Measurements from ENCODE around the gene CRADD. TPM values are rescaled to one million over a fixed set of nuclear protein-coding genes. Genes with fewer than 3 reads are reported as not detected.

CRADD gene
- total and polyA plus RNA-seq, 10 of the 15 experiments (the other 5 are each of a cell fraction or from before 2014, with no cell fraction given), result 7.6 to 15.5 (median 11.7) TPM

DNA sequence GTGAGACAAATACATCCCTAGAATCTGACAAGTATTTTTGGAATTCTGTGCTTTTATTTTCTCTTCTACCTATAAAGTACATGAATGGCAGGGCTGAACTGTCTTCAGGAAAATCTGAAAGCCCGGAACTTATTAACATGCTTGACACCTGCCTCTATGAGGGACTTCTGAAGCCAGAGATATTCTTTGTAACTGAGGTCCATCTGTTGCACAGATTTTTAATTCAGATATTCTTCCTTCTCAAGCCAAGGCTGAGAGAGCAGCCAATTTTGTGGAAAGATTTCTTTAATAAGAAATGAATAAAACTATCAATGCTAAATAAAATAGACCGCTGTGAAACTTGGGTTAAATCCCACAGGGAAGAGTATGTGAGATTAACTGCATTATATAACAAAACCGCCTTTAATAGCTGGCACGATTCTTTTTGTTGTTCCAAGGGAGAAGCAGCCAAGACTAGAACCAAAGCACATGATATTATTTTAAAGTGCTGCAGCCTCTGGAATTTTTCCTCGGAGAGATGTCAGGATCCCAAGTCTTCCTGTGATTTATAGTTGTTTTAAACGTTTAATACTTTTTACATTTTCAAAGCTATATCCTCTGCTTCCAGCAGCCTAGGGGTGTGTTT is 148.9 kb downstream of the CRADD start:
- intact Hi-C loops (cut with micrococcal nuclease; ENCODE audit: unreplicated experiment) (no loop called here), in situ Hi-C loops (cut with MboI) (no loop called here)
- Histone ChIP-seq H3K9me3 (replicated peaks; ENCODE audit: control insufficient read depth, insufficient read depth, low read length) (no peaks in the 10 kb centered on the region), H3K36me3 (ENCODE audit: control insufficient read depth in 2 of 2, insufficient read depth in 2 of 2, low read length in 1 of 2) (no peaks in the 10 kb centered on the region), H3K79me2 (ENCODE audit: control insufficient read depth, insufficient read depth, low read length) (no peaks in the 10 kb centered on the region), H3K27me3 (replicated peaks in 1 of 2; ENCODE audit: control insufficient read depth in 2 of 2, insufficient read depth in 2 of 2, low read length in 1 of 2) (no peaks in the 10 kb centered on the region), H2AFZ (ENCODE audit: control insufficient read depth, low read depth, low read length) (no peak overlapping the region), H3K9ac (ENCODE audit: control insufficient read depth, insufficient read depth, low read length) (no peak overlapping the region), H3K27ac (ENCODE audit: control insufficient read depth, insufficient read depth) (no peak overlapping the region), H4K20me1 (ENCODE audit: control insufficient read depth, insufficient read depth) (no peaks in the 10 kb centered on the region), H3K4me1 (ENCODE audit: control insufficient read depth, insufficient read depth, low read length) (no peaks in the 10 kb centered on the region), H3K4me2 (ENCODE audit: control insufficient read depth, insufficient read depth) (no peak overlapping the region), H3K4me3 (no peak overlapping the region)
- ChIA-PET RAD21 (ENCODE audit: unreplicated experiment) (no interaction called here), SMC1A (ENCODE audit: uncharacterized antibody, unreplicated experiment) (interaction anchor here (1.0 to 2.6 kb wide), 2 partner anchors 9 to 484 kb away, joined by 3 to 9 read pairs; no protein-coding TSS in a partner anchor), POLR2A (no interaction called here), CTCF (no interaction called here)
- BruUV-seq (replicated peaks), result no TSS peak
- WGBS (ENCODE audit: insufficient coverage, insufficient replicate concordance, low lambda C conversion rate, missing lambda C conversion rate), result 61% methylated on average over 6 of the region's 6 CpGs
- DNase-seq (ENCODE audit: low read depth, low spot score) (no peak), FAIRE-seq (no peak), ATAC-seq (no peak)
- TF ChIP-seq STAT1 (conservative IDR thresholded peaks at IDR 0.05), result no peak
- no peak for TF ChIP-seq PAX5 (IDR thresholded peaks at IDR 0.05; ENCODE audit: borderline replicate concordance, low read depth, low read length)
- no peak for TF ChIP-seq JUND (IDR thresholded peaks at IDR 0.05; ENCODE audit: low read depth, low read length)
- TF ChIP-seq TCF12 (IDR thresholded peaks at IDR 0.05; ENCODE audit: low read depth, low read length), result no peak
- TF ChIP-seq CBFB (IDR thresholded peaks at IDR 0.05; ENCODE audit: low read depth), result no peak
- TF ChIP-seq SUZ12 (IDR thresholded peaks at IDR 0.05; ENCODE audit: unreplicated experiment), result no peak
- TF ChIP-seq MTA2 (IDR thresholded peaks at IDR 0.05; ENCODE audit: low read depth), result no peak
- TF ChIP-seq E4F1 (IDR thresholded peaks at IDR 0.05; ENCODE audit: borderline replicate concordance, partially characterized antibody), result no peak

Measured in GM12878 (cell line).